Ascending aorta (tissue), 2 donors: ENCODE results near the gene SWAP70. TPM values are rescaled to one million over a fixed set of nuclear protein-coding genes. Genes with fewer than 3 reads are reported as not detected.

Experiments
- DNase-seq, 2 donors: peaks; one replicate each; pipeline ENCODE4 v3.0.0-alpha.2; 2019; ENCODE audit warnings: low spot score in 2 of 2
- H3K27ac ChIP-seq, 2 donors: fragments of 200-600 bp; sonication (generic); one replicate each; pipeline ENCODE4 v1.5.1; 2016 to 2017; ENCODE audit warnings: mild to moderate bottlenecking in 1 of 2
- H3K27me3 ChIP-seq: fragments of 200-600 bp; sonication (generic); one replicate; pipeline ENCODE4 v1.5.1; 2017
- H3K36me3 ChIP-seq, 2 donors: fragments of 200-600 bp; sonication (generic); one replicate each; pipeline ENCODE4 v1.5.1; 2016
- H3K4me1 ChIP-seq, 2 donors: fragments of 200-600 bp; sonication (generic); one replicate each; pipeline ENCODE4 v1.5.1; 2016 to 2017; ENCODE audit warnings: mild to moderate bottlenecking in 1 of 2
- H3K4me3 ChIP-seq, 2 donors: fragments of 200-600 bp; sonication (generic); one replicate each; pipeline ENCODE4 v1.5.1; 2016 to 2017; ENCODE audit warnings: mild to moderate bottlenecking in 1 of 2
- H3K9me3 ChIP-seq, 2 donors: fragments of 200-600 bp; sonication (generic); one replicate each; pipeline ENCODE4 v1.5.1; 2016
- intact Hi-C: fragments of 100-400 bp; cut with DNase I; formaldehyde crosslinking; loops from one replicate; pipeline ENCODE4 v1.15.1; 2023
- total RNA-seq: library from RNA; depleted of rRNA; stranded (reverse); fragments of >200 nt; gene quantifications from one replicate; pipeline ENCODE4 v1.1.0, GENCODE V29; 2016
- TF ChIP-seq, protein P1 (sequence below), 3 experiments: fragments of 200-600 bp in 2 of 3; fragments of 450-650 bp in 1 of 3; sonication (generic) in 2 of 3; IDR thresholded peaks; one replicate each; pipeline ENCODE4 v1.5.1; 2016 to 2019; ENCODE audit warnings: antibody characterized with exemption in 3 of 3, mild to moderate bottlenecking in 1 of 3, moderate library complexity in 1 of 3

SWAP70 gene
- total RNA-seq, 1 donor from 2014 or later = 40.1 TPM

DNA sequence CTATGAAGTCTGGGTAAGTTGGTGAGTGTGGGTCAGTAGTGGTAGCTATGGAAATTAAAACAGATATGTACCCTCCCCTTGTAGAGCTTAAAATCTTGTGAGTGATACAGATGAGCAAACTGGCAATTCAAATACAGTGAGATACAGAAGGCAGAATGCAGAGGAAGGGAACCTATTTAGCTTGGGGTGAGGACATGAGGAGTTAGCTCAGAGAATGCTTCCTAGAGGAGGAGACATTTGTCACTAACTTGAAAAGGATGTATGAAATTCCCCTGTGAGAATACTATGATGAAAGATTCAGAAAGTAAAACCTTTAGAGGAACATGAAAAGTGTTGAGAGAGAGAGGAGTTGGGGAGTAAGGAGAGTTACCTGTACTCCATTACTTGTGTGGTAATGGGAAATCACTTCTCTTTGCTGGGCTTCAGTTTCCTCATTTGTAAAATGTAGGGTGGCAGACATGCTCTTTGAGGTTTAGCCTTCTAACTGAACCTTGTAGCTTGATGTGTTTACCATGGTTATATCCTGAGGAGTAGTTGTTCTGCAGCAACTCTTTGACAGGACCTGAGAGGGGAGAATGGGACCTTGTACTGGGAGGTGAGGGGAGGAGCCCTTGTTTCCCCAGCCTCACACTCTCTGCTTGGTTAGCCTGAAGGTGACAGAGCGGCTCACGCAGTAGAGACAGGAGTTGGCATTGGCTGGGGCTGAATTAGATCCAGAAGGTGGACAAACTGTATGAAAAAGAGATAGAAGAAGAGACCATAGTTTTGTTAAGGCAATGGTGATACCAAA is 17.9 kb downstream of the SWAP70 start:
- peak overlapping the region; percentile 19 to 20 for H3K27ac ChIP-seq
- H3K36me3 ChIP-seq = peaks cover 0 to 10% of the 10 kb centered on the region in 2 donors
- no peak overlapping the region for H3K4me3 ChIP-seq
- no peaks in the 10 kb centered on the region for H3K9me3 ChIP-seq
- no peaks in the 10 kb centered on the region for H3K27me3 ChIP-seq
- DNase-seq = no peak
- intact Hi-C loops = no loop called here
- peaks cover 0 to 11% of the 10 kb centered on the region in 2 donors for H3K4me1 ChIP-seq
- TF ChIP-seq, protein P1, sequence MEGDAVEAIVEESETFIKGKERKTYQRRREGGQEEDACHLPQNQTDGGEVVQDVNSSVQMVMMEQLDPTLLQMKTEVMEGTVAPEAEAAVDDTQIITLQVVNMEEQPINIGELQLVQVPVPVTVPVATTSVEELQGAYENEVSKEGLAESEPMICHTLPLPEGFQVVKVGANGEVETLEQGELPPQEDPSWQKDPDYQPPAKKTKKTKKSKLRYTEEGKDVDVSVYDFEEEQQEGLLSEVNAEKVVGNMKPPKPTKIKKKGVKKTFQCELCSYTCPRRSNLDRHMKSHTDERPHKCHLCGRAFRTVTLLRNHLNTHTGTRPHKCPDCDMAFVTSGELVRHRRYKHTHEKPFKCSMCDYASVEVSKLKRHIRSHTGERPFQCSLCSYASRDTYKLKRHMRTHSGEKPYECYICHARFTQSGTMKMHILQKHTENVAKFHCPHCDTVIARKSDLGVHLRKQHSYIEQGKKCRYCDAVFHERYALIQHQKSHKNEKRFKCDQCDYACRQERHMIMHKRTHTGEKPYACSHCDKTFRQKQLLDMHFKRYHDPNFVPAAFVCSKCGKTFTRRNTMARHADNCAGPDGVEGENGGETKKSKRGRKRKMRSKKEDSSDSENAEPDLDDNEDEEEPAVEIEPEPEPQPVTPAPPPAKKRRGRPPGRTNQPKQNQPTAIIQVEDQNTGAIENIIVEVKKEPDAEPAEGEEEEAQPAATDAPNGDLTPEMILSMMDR (IDR thresholded peaks at IDR 0.05) = no peak

DNA sequence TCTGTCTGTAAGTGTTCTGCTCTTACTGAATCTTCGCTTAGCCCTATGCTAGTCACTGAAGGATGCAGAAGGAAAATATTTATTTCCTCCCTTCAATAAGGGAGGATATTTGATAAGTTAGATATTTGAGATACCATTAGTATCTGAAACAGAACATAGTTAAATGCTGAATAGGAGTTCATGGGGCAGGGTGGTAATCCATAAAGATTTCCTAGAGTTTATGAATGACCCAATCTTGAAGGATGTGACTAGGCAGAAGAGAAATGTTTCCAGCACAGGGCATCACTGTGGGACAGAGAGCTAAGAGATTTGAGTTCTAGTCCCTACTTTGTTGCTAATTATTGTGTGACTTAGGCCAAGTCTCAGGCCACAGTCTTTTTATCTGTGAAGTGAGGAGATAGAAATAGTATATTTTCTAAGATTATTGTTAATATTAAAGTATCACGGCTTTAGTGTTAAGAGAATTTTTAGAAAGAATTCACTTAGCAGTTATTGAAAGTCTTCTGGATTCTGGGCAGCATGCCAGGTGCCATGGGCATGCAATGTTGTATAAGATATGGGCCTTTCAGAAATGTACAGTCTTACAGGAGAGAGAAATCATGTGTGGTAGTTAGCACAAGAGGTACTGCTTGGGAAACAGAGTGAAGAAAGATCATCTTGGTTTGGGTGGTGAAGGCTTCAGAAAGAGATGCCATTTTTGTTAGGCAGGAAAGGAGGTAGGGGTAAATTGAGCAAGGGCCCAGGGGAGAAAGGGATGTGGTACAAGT is 24.0 kb downstream of the SWAP70 start:
- TF ChIP-seq, protein P1 (IDR thresholded peaks at IDR 0.05) = no peak

DNA sequence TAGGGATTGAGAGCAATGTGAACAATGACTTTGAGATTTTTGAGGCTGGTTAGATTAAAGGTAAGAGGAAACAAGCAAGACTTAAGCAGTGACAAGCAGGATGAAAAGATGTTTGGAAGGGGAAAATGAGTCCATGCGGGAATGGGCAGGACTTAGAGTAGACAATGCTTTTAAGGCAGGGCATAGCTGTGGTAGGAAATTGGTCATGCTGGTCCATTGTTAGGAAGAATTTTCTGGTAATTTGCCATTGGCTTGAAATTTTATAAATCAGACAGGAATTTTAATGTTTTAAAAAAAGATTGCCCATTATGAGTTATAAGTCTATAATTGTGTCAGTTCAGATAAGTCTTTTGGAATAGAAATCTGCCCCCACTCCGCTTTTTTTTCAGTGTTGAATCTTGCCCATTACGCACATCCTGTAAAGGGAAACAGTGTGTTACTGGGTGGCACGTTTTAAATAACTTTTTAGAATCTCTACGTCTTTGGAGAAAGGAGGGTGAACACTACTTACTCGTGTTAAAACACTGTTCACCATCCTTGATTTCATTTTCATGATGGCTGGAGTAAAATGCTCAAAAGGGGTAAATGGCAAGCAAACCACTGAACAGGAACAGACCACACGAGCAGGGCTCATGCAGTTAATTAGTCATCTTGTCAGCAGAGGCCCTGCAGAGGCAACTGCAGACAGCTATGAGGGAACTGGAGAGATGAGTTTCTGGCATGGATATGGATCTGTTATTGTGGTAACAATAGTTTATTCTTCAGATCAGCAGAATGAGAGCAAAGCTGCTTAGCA is 25.0 kb downstream of the SWAP70 start:
- Histone ChIP-seq H3K4me3 (peak overlapping the region in 1 of 2 donors; percentile 23), H3K36me3 (peaks cover under 1 to 6% of the 10 kb centered on the region in 2 donors), H3K27me3 (no peaks in the 10 kb centered on the region), H3K9me3 (no peaks in the 10 kb centered on the region), H3K4me1 (peaks cover 10 to 39% of the 10 kb centered on the region in 2 donors), H3K27ac (peak overlapping the region; percentile 79 to 83)
- TF ChIP-seq, protein P1 (IDR thresholded peaks at IDR 0.05) = no peak
- intact Hi-C loops = no loop called here
- DNase-seq = no peak

More for the DNA sequence above, 24.0 kb downstream of the SWAP70 start:
- H3K27me3 ChIP-seq = no peaks in the 10 kb centered on the region
- H3K4me1 ChIP-seq = peaks cover 10 to 39% of the 10 kb centered on the region in 2 donors
- no peak overlapping the region for H3K4me3 ChIP-seq
- intact Hi-C loops = no loop called here
- peak overlapping the region; percentile 79 to 83 for H3K27ac ChIP-seq
- H3K9me3 ChIP-seq = no peaks in the 10 kb centered on the region
- peaks cover 0 to 5% of the 10 kb centered on the region in 2 donors for H3K36me3 ChIP-seq
- no peak for DNase-seq

DNA sequence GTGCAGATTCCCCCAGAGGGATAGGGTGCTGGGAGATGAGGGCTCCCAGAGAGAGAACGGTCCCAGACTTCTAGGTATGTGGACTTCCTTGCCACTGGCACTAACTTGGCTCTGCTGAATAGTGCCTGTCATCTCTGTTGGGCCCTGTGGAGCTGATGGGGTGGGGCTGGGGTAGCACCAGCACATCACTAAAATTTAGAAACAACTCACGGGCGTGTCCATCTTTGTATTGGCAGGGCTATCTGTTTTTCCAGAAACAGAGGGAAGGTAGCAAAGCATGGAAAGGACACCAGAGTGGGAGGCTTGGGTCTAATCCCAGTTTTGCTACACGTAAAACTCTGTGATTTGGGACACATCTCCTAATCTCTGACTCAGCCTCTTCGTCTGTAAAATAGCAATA is 25.8 kb downstream of the SWAP70 start:
- TF ChIP-seq, protein P1 (IDR thresholded peaks at IDR 0.05) = no peak
- Histone ChIP-seq H3K4me1 (peaks cover 10 to 39% of the 10 kb centered on the region in 2 donors), H3K36me3 (peaks cover 7 to 14% of the 10 kb centered on the region in 2 donors), H3K4me3 (peak overlapping the region in 1 of 2 donors; percentile 23), H3K9me3 (no peaks in the 10 kb centered on the region), H3K27me3 (no peaks in the 10 kb centered on the region), H3K27ac (peak overlapping the region; percentile 79 to 83)
- DNase-seq = no peak
- intact Hi-C loops = no loop called here

DNA sequence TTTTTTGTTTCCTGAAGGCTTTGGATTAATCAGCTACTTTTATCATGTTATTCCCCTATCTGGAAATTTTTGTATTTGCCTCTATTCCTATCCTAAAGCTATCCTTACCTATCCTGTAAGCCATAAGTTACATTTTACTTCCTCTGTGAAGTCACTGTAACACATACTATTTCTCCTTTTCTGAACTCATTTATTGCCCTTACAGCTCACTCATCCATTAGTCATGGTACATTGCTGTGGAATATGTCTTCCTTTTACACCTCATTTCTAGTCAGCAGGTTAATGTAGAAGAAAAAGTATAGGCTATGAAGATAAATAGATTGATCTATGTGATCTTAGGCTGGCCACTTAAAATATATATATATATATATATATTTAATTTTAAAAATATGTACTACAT is 28.0 kb downstream of the SWAP70 start:
- intact Hi-C loops = no loop called here
- H3K27me3 ChIP-seq = no peaks in the 10 kb centered on the region
- H3K9me3 ChIP-seq = no peaks in the 10 kb centered on the region
- peaks cover 18 to 23% of the 10 kb centered on the region in 2 donors for H3K36me3 ChIP-seq
- TF ChIP-seq, protein P1 (IDR thresholded peaks at IDR 0.05) = no peak
- peaks cover 10 to 36% of the 10 kb centered on the region in 2 donors for H3K4me1 ChIP-seq
- no peak overlapping the region for H3K4me3 ChIP-seq
- H3K27ac ChIP-seq = peak overlapping the region; percentile 43 to 51
- DNase-seq = no peak
